Esophagus squamous epithelium (tissue), 5 donors: ENCODE measurements around the gene C11orf86. TPM values are rescaled to one million over a fixed set of nuclear protein-coding genes. Genes with fewer than 3 reads are reported as not detected.

ENCODE experiments used
- DNase-seq: peaks from one replicate; lab custom pipeline; 2025; lab: John Stamatoyannopoulos, UW
- H3K27ac ChIP-seq, 4 donors: fragments of 200-600 bp; sonication (generic); one replicate each; pipeline ENCODE4 v1.5.1; 2016 to 2019; ENCODE audit warnings: mild to moderate bottlenecking in 1 of 4
- H3K27me3 ChIP-seq, 4 donors: fragments of 200-600 bp; sonication (generic); 1 replicate in 3 of 4; 2 replicates in 1 of 4; pipeline versions ENCODE4 v1.5.1 to v1.6.0; 2017 to 2021; ENCODE audit warnings: antibody characterized with exemption in 1 of 4
- H3K36me3 ChIP-seq, 3 donors: fragments of 200-600 bp; sonication (generic); one replicate each; pipeline ENCODE4 v1.5.1; 2016 to 2019
- H3K4me1 ChIP-seq, 3 donors: fragments of 200-600 bp; sonication (generic); one replicate each; pipeline ENCODE4 v1.5.1; 2017 to 2019
- H3K4me3 ChIP-seq, 4 donors: fragments of 200-600 bp; sonication (generic); 1 replicate in 3 of 4; 2 replicates in 1 of 4; pipeline ENCODE4 v1.5.1; 2016 to 2019; ENCODE audit warnings: mild to moderate bottlenecking in 2 of 4, moderate library complexity in 1 of 4
- H3K9me3 ChIP-seq, 3 donors: fragments of 200-600 bp; sonication (generic); one replicate each; pipeline ENCODE4 v1.5.1; 2016 to 2019
- POLR2A ChIP-seq, 4 donors: fragments of 450-650 bp; IDR thresholded peaks; one replicate each; pipeline ENCODE4 v1.6.1; 2017; ENCODE audit warnings: antibody characterized with exemption in 4 of 4, mild to moderate bottlenecking in 4 of 4, moderate library complexity in 3 of 4
- WGBS, 2 donors: methylation state at CpG; one replicate each; pipeline ENCODE4 v1.1.5; 2018; 5-methylcytosine and 5-hydroxymethylcytosine counted together
- intact Hi-C: fragments of 100-400 bp; cut with DNase I; formaldehyde crosslinking; loops from one replicate; pipeline ENCODE4 v1.15.0; 2022
- total RNA-seq, 4 donors: library from RNA; depleted of rRNA; stranded (reverse); fragments of >200 nt; gene quantifications; one replicate each; pipeline ENCODE4 v1.1.0, GENCODE V29; 2016
- TF ChIP-seq, protein P1 (sequence below), 6 experiments: fragments of 450-650 bp in 4 of 6; fragments of 200-600 bp in 2 of 6; sonication (generic) in 2 of 6; IDR thresholded peaks; one replicate each; pipeline ENCODE4 v1.5.1; 2016 to 2019; ENCODE audit warnings: antibody characterized with exemption in 6 of 6, mild to moderate bottlenecking in 4 of 6, moderate library complexity in 4 of 6
- donor health status: DM: yes; HTN: yes; CAD: no.

Gene C11orf86
- total RNA-seq, 4 donors from 2014 or later = not detected

DNA sequence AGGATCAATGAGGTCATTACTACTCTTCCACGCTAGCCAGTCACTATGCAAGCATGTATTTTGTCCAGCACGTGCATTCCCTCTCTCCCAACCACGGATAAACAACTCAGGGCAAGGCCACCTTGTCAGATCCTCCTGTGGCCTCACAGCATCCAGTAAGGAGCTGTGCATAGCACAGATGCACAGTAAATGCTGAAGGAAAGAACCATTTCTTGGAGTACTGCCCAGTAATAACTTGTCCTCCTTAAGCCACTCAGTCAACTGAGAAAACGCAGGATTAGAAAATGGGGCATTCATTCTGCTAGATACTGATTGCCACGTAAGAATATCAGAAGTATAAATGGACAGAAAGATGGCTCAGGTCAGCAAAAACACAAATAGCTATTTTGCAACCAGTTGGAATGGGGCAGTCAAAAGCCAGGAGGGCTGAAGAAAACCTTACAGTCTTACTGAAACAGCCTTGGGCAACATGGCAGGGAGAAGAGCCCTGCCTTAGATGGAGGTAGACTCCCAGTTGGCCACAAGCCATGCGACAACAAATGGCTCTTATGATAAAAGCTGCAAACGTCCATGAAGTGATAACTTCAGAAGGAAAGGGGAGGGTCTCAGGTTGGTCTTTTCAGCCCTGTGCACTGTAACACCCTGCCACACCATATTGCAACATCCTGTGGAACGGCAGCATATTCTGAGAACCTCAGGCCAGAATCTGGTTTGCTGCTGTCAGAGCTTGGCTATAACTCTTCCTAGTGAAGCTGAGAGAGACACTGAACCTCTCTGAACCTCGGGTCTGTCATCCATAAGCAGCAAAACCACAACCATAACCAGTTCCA is 39.9 kb upstream of the C11orf86 start:
- intact Hi-C loops = no loop called here
- H3K36me3 ChIP-seq = no peaks in the 10 kb centered on the region
- H3K4me1 ChIP-seq = peaks cover 0 to 7% (median 0%) of the 10 kb centered on the region in 3 donors
- no peaks in the 10 kb centered on the region for H3K9me3 ChIP-seq
- 60 to 78% methylated on average over 7 to 9 of the region's 9 CpGs for WGBS, 2 donors
- no peak overlapping the region for H3K4me3 ChIP-seq
- no peak for DNase-seq
- TF ChIP-seq POLR2A (IDR thresholded peaks at IDR 0.05) = no peak
- TF ChIP-seq, protein P1, sequence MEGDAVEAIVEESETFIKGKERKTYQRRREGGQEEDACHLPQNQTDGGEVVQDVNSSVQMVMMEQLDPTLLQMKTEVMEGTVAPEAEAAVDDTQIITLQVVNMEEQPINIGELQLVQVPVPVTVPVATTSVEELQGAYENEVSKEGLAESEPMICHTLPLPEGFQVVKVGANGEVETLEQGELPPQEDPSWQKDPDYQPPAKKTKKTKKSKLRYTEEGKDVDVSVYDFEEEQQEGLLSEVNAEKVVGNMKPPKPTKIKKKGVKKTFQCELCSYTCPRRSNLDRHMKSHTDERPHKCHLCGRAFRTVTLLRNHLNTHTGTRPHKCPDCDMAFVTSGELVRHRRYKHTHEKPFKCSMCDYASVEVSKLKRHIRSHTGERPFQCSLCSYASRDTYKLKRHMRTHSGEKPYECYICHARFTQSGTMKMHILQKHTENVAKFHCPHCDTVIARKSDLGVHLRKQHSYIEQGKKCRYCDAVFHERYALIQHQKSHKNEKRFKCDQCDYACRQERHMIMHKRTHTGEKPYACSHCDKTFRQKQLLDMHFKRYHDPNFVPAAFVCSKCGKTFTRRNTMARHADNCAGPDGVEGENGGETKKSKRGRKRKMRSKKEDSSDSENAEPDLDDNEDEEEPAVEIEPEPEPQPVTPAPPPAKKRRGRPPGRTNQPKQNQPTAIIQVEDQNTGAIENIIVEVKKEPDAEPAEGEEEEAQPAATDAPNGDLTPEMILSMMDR (IDR thresholded peaks at IDR 0.05) = no peak
- no peaks in the 10 kb centered on the region for H3K27me3 ChIP-seq
- H3K27ac ChIP-seq = no peak overlapping the region

DNA sequence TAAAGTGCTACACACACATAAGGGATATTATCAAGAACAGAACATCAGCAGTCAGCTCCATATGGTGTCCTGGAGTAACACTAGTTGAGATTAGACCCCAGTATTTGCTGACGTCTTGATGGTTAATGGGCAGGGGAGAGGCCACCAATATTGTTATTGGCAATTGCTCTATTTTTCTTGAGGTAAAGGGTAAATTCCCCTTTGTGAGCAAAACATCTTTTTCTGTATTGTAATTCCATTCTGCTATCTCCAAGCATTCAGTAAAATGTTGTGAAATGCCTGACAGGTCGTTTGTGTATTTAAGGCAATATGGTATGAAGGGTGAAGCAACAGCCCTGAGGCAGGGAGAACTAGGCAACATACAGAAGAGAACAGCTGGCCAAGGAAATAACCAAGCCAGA is 38.8 kb upstream of the C11orf86 start:
- no peak overlapping the region for H3K4me3 ChIP-seq
- no peaks in the 10 kb centered on the region for H3K36me3 ChIP-seq
- 28 to 44% methylated on average over 2 of the region's 2 CpGs for WGBS, 2 donors
- peaks cover 0 to 7% (median 0%) of the 10 kb centered on the region in 3 donors for H3K4me1 ChIP-seq
- TF ChIP-seq POLR2A (IDR thresholded peaks at IDR 0.05) = no peak
- TF ChIP-seq, protein P1 (IDR thresholded peaks at IDR 0.05) = no peak
- H3K9me3 ChIP-seq = no peaks in the 10 kb centered on the region
- intact Hi-C loops = no loop called here
- H3K27ac ChIP-seq = no peak overlapping the region
- H3K27me3 ChIP-seq = no peaks in the 10 kb centered on the region
- no peak for DNase-seq

DNA sequence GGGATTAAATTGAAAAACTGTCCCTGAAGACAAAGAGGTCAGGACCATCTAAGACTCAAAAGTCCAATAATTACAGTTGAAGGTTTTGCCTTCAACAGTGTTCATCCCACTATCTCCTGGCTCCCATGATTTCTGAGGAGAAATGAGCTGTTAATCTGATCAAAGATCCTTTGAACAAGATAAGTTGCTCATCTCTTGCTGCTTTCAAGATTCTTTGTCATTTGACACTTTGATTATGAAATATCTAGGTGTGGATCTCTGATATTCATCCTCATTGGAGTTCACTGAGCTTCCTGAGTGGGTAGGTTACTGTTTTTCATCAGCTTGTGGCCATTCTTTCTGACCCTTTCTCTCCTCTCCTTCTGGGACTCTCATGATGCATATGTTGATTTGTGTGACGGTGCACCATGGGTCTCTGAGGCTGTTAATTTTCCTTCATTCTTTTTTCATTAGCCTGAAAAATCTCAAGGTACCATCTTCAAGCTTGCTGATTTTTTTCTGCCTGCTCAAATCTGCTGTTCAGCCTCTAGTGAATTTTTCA is 37.8 kb upstream of the C11orf86 start:
- H3K36me3 ChIP-seq = peaks cover 0 to 5% (median 0%) of the 10 kb centered on the region in 3 donors
- 86 to 88% methylated on average over 1 of the region's 1 CpG for WGBS, 2 donors
- intact Hi-C loops = no loop called here
- no peak overlapping the region for H3K27ac ChIP-seq
- H3K9me3 ChIP-seq = no peaks in the 10 kb centered on the region
- TF ChIP-seq, protein P1 (IDR thresholded peaks at IDR 0.05) = no peak
- TF ChIP-seq POLR2A (IDR thresholded peaks at IDR 0.05) = no peak
- peaks cover 0 to 7% (median 0%) of the 10 kb centered on the region in 3 donors for H3K4me1 ChIP-seq
- no peak for DNase-seq
- no peaks in the 10 kb centered on the region for H3K27me3 ChIP-seq
- no peak overlapping the region for H3K4me3 ChIP-seq

DNA sequence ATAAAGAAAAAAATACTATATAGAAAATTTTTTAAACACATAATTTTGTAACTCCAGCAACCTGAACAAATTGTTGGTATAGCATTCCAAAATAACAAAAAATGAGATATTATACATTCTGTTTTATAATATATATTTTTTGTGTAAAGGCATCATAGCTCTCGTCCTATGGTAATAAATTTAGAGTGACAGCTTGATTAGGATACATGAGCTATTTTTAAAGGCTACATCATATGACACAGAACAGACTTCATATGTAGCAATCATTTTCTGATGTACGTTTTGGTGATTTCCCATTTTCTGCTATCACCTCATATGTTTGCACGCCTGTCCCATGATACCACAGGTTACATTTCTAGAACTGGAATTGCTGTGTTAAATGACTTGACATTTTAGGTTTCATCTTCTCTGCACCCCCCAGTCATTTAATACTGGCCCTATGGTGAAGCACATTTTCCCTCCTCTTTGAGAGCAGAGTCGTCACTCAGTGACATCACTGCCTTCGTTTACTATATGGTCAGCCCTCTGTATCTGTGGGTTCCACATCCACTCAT is 36.4 kb upstream of the C11orf86 start:
- Histone ChIP-seq H3K36me3 (peaks cover 0 to 10% (median 0%) of the 10 kb centered on the region in 3 donors), H3K4me3 (no peak overlapping the region), H3K4me1 (peaks cover 0 to 7% (median 0%) of the 10 kb centered on the region in 3 donors), H3K27ac (no peak overlapping the region), H3K9me3 (no peaks in the 10 kb centered on the region), H3K27me3 (no peaks in the 10 kb centered on the region)
- TF ChIP-seq POLR2A (IDR thresholded peaks at IDR 0.05) = no peak
- TF ChIP-seq, protein P1 (IDR thresholded peaks at IDR 0.05) = no peak
- 89 to 91% methylated on average over 5 of the region's 5 CpGs for WGBS, 2 donors
- no peak for DNase-seq
- intact Hi-C loops = no loop called here

DNA sequence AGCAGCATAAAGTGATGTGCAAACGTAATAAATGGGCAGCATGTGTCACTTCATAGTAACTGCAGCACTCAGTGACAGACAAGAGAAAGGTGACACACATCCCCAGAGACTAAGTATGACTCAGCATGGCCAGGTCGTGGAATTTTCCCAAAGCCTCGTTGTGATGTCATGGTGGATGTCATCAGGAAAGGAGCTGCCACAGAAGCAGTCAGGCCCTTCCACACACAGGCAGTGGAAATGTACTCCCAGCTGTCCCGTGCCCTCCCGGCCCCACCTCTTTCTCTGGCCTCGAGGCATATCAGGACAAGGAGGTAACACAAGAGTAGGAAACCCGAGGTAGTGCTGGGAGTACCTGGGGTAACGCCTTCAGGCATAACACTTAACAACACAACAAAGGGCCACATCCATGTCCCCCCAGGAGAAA is 25.0 kb upstream of the C11orf86 start:
- intact Hi-C loops = no loop called here
- Histone ChIP-seq H3K4me3 (no peak overlapping the region), H3K36me3 (peaks cover 0 to 5% (median 0%) of the 10 kb centered on the region in 3 donors), H3K9me3 (no peaks in the 10 kb centered on the region), H3K27me3 (no peaks in the 10 kb centered on the region), H3K27ac (peak overlapping the region; percentile 12 to 53 (median 30)), H3K4me1 (peaks cover 0 to 12% (median 0%) of the 10 kb centered on the region in 3 donors)
- TF ChIP-seq, protein P1 (IDR thresholded peaks at IDR 0.05) = no peak
- TF ChIP-seq POLR2A (IDR thresholded peaks at IDR 0.05) = no peak
- DNase-seq = no peak
- WGBS, 2 donors = 24 to 41% methylated on average over 7 of the region's 8 CpGs
